ENCODE data around the gene AHNAK2.

- no peak for TF ChIP-seq CTCF (IDR thresholded peaks at IDR 0.05)
- no peak for TF ChIP-seq SIN3A (IDR thresholded peaks at IDR 0.05; ENCODE audit: borderline replicate concordance, insufficient read depth, low read depth, low read length)
- TF ChIP-seq POLR2AphosphoS5 (IDR thresholded peaks at IDR 0.05; ENCODE audit: low read depth, low read length): no peak
Measured at GRCh38 chr14:104978746-104979691, 845 bp upstream of the AHNAK2 start.
